AG09309 (cell line): ENCODE measurements around the gene SOX6.

Experiments
- DNase-seq: peaks from one replicate; pipeline ENCODE4 v3.0.0-alpha.2; 2010; ENCODE audit warnings: low read depth
- H3K4me3 ChIP-seq: 2 replicates; pipeline ENCODE4 v1.5.1; 2011; ENCODE audit warnings: mild to moderate bottlenecking, low read depth, low read length, moderate library complexity; ENCODE audit not compliant: control insufficient read depth
- TF ChIP-seq, protein P1 (sequence below): IDR thresholded peaks from 2 replicates; pipeline ENCODE4 v1.5.1; 2011; ENCODE audit warnings: mild to moderate bottlenecking, low read depth, low read length, inconsistent platforms; ENCODE audit not compliant: insufficient read depth, control insufficient read depth; ENCODE audit errors: missing control alignments

Gene SOX6

DNA sequence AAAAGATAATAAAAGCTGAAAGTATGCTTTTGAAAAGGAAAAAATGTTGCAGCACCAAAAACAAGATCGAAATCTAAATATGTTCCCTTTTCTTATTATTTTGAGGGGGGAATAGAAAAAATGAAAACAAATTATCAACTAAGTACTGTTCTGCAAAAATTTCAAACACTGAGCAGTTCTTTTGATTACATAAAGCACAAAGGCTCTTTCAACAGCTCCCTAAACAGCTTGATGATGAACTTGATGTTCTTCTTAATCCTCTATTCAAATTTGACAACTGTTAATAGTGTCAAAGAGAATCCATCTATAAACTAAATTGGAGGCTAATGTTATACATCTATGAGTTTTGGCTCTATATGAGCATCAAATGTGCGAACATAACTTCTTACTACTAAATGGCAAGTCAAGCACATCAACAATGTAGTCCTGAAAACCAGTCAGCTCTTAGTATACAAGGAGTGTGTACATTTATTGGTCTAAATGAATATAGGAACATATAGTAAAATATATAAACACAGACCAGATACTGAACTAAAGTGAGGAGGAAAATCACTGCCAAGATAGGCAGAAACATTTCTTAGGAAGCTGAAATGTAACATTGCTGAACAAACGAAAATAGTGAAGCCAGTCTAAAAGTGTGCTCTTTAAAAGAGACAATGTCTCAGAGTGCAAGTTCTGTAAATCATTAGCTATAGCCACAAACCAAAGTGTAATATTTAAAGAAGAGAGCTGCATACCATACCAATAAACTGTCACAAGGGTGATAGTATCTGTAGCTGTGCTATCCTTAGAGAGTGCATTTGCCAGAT is 94.3 kb downstream of the SOX6 start:
- DNase-seq, result no peak
- TF ChIP-seq, protein P1, sequence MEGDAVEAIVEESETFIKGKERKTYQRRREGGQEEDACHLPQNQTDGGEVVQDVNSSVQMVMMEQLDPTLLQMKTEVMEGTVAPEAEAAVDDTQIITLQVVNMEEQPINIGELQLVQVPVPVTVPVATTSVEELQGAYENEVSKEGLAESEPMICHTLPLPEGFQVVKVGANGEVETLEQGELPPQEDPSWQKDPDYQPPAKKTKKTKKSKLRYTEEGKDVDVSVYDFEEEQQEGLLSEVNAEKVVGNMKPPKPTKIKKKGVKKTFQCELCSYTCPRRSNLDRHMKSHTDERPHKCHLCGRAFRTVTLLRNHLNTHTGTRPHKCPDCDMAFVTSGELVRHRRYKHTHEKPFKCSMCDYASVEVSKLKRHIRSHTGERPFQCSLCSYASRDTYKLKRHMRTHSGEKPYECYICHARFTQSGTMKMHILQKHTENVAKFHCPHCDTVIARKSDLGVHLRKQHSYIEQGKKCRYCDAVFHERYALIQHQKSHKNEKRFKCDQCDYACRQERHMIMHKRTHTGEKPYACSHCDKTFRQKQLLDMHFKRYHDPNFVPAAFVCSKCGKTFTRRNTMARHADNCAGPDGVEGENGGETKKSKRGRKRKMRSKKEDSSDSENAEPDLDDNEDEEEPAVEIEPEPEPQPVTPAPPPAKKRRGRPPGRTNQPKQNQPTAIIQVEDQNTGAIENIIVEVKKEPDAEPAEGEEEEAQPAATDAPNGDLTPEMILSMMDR, result no peak
- H3K4me3 ChIP-seq, result no peak overlapping the region

DNA sequence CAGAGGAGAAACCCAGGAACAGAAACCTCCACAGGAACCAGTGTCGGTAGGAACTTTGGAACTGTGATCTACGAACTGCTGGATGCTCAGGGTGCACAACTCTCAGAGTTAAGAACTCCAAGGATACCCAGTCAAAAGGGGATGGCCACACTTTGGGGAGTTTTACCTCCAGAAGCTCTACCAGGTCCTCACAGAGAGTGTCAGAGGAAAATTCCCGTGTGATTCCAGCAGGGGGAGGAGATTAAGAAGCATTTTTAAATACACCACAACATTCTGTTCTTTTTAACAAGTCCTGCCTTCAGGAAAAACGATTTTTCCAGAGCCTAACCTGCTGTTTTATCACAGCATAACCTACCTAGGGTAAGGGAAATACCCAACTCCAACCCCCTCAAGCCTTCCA is 104.0 kb downstream of the SOX6 start:
- H3K4me3 ChIP-seq, result no peak overlapping the region
- DNase-seq, result no peak
- TF ChIP-seq, protein P1, result no peak

DNA sequence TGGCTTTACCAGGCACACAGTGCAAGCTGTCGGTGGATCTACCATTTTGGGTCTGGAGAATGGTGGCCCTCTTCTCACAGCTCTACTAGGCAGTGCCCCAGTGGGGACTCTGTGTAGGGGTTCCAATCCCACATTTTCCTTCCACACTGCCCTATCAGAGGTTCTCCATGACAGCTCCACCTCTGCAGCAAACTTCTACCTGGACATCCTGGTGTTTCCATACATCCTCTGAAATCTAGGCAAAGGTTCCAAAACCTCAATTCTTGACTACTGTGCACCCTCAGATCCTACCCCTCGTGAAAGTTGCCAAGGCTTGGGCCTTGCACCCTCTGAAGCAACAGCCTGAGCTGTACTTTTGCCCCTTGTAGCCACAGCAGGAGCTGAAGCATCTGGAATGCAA is 108.1 kb downstream of the SOX6 start:
- DNase-seq, result no peak
- H3K4me3 ChIP-seq, result no peak overlapping the region
- TF ChIP-seq, protein P1, result no peak

DNA sequence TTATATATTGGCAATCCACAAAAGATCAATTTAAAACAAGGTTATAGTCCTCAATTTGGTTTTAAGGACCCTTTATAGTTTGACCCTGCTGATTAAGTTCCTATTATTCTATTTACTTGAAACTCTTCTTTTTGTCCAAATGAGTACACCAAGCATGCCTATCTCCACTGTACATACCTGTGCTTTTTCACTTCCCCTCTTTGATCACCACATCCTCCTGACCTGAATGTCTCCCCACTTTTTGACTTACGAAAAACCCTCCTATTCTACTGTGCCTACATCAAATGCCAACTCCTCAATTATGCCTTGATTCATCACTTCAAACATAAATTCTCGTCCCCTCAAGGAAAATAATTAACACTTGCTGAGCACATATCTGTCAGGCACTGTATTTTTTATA is 113.5 kb downstream of the SOX6 start:
- no peak for DNase-seq
- H3K4me3 ChIP-seq, result no peak overlapping the region
- TF ChIP-seq, protein P1, result no peak

DNA sequence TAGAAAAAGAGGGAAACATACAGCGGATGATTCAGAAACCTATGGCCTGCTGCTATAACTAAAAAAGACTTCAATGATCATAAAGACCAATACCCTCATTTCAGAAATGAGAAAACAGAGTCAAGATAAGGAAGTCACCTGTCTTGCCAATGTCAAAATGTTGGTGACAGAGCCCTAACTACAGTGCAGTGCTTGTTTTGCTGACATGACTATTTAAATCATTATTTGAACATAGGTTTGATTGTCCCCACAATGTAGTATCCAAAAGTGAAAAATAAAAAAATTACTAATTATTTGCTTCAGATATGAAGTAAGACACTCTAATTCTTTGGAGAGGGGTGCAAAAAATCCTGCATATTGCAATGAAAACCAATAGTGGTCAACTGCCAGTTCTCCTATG is 115.7 kb downstream of the SOX6 start:
- TF ChIP-seq, protein P1, result no peak
- no peak overlapping the region for H3K4me3 ChIP-seq
- DNase-seq, result no peak

DNA sequence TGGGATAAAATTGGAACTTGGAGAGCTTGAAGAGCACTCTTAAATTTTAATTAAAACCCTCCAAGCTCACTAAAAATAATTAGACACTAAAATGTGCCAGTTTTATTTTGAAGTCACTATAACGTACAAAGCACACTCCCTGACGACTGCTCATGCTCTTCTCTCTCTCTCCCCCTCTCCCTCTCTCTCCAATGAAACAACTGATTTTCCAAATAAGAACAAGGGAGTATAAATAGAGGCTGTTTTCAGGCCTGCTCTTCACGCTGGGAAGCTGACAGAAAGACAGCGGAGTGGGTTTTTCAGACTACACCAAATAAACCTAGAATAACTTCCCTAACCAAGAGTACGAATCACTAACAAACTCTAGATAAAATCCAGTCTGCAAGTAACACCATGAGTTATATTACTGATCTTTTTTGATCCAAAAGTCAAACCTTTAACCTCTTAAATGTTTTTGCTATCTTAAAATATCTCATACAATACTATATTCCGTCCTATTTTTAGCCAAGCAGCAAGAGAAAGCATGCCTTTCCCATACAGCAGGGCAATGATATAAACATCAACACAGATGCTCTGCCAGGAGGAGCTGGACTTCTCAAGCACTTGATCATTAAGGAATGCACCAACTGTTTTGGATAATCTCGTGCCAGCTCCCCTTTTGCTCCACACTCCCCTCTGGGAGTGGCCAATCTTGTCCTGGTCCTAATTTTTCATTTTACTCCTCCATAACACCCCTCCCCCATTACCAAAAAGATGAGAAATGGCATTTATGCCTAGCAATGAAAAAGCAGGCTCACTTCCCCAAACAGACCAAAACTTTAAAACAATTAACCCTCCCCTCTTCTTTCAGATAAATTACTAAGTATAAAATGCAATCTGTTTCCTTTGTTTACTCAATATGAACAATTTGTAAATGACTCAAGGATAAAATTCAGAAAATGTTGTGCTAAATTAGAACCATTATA is 116.9 kb downstream of the SOX6 start:
- TF ChIP-seq, protein P1, result no peak
- H3K4me3 ChIP-seq, result no peak overlapping the region
- DNase-seq, result no peak
